Activated CD8-positive, alpha-beta memory T cell treated with anti-CD3 and anti-CD28 coated beads for 24 hours (primary cell): ENCODE data around the gene ERLEC1.
"Not testable (repeated sequence)": the region's sequence is repeated elsewhere in the genome, so short reads cannot be mapped to it uniquely, and the experiment has no call there.

Source experiments
- DNase-seq: peaks from one replicate; pipeline ENCODE4 v3.0.0-alpha.2; 2020

The ERLEC1 gene

DNA sequence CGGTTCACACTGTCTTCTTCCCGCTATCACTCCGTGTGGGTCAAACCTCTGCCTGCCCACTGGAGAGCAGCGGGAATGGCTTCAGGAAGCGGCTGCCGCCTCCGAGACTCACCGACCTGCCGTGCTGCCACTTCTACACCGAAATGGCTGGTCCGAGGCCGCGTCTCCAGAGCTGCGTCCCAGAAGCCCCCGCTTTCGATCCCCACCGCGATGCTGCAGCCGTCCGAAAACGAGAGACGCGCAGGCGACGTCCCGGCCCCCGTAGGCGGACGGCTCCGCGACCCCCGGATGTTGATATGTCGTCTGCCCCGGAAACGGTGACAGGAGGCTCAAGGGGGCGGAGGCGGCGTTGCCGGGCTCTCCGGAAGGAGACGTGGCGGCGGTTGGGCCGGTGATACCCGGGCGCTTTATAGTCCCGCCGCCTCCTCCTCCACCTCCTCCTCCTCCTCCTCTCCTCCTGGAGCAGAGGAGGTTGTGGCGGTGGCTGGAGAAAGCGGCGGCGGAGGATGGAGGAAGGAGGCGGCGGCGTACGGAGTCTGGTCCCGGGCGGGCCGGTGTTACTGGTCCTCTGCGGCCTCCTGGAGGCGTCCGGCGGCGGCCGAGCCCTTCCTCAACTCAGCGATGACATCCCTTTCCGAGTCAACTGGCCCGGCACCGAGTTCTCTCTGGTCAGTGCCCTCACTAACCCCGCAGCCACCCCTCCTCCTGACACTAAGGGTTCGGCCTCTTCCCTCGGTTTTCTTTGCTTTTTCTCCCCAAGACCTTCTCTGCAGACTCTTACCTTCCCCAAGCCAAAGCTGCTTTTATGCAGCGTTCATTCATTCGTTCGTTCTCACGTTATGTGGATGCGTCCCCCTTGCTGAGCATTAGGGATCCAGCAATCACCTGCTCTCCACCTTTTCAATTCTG is at the start of gene ERLEC1, which contains the start of gene ASB3:
ERLEC1 (plus strand) TSS at position 340 of the 909 bp plus-strand sequence; CDS start at position 507, 167 bp downstream.
ASB3 (minus strand) TSS at position 249 of the 909 bp plus-strand sequence. CDS start 21,381 bp downstream, outside the sequence.
- DNase-seq, result peak; percentile 93

DNA sequence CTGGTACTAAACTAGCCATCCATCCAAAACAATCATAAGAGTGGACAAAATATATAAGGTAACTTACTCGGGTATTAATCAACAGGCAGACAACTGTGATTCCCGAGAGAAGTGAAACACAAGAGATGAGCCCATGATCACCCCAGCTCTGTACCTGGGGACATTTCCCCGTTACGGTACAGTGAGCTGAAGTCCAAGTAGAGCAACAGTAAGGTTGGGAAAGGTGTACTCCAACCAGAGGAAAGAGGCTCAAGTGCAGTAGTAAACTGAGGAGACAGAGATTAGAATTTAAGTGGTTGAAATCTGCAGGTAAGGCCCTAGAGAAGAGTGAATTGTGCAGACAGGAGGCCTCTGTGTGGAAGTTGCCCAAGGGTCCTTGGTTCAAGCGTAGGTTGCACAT is 49.8 kb upstream of the ERLEC1 start:
- DNase-seq, result no peak

DNA sequence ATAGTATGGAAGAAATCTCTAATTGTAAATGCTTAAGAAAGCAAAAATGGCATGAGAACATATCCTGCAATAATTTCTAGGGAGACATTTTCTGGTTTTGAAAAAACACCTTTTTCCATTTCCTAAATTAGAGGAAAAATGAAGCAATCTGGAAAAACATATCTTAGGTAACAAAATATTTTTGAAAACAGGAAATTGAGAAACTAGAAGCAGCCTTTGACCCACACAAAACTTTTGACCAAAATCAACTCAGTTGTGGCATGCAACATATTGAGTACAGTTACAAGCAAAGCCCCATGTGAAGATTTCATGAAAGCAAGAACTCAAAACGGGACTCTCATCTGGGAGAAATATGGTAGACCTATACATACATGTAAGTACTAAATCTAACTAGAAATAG is 47.8 kb upstream of the ERLEC1 start:
- DNase-seq, result no peak

DNA sequence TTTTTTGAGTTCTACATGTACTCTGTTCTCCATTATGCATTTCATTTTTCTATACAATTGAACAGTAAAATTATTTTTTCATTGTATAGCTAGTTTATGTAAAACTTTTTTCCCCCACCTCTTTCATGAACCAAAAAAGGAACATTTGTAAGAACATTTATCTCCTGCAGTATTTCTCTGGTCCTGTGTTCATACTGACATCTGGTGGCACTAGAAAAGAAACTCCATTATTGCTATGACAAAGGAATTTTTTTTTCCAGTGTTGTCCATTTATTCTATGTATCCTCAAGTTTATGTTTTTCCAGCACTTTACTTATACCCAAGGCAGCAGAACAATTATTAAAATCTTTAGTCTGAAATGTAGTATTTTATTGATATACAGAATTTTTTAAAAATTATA is 46.7 kb upstream of the ERLEC1 start:
- DNase-seq, result no peak

GRCh38 chr2:53744395-53745065 is 42.3 kb upstream of the ERLEC1 start:
- DNase-seq, result no peak

GRCh38 chr2:53750041-53750768 is 36.6 kb upstream of the ERLEC1 start:
- DNase-seq, result no peak

- DNase-seq, result no peak
These were observed 35.1 kb upstream of the ERLEC1 start for GRCh38 chr2:53751728-53752127.

GRCh38 chr2:53752385-53752784 is 34.5 kb upstream of the ERLEC1 start:
- no peak for DNase-seq

DNA sequence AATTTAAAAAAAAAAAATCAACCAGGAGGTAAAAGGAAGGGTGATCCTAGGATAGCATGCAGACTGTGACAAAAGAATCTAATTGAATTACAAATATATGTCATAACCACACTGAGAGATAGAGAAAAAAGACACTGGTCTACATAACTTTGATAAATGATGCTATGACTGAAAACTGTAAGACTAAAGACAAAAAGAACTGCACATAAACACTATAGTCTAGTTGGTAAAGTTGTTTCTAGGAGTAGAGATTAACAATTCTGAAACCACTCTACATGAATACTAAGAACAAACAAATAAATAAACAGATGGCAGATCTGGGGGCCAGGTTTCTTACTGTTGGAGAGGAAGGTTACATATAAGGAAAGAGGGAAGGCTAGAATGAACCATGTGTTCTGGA is 33.8 kb upstream of the ERLEC1 start:
- DNase-seq, result no peak

DNA sequence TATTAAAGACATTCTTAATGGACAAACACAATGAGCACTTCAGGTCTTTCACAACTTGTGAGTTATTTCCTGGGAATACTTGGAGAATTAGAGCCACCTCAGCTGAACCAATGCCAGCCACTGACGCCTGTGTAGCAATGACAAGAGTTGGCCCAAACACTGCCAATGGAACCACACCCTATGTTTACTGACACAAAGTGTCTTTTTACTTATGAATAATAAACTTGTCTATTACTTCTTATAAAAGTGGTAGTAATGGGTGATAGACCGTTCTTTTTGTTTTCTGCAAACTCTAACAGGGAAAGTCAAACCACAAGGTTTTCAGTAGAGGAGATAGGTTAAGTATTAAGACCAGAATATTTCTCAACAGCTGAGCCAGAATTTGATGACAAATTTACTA is 31.7 kb upstream of the ERLEC1 start:
- DNase-seq, result no peak

DNA sequence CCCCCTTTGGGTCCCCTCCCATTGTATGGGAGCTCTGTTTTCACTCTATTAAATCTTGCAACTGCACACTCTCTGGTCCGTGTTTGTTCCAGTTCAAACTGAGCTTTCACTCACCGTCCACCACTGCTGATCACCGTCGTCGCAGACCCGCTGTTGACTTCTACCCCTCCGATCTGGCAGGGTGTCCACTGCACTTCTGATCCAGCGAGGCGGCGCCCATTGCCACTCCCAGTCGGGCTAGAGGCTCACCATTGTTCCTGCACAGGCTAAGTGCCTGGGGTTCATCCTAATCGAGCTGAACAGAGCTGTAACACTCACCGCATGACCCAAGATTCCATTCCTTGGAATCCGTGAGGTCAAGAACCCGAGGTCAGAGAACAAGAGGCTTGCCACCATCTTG is 30.2 kb upstream of the ERLEC1 start:
- no peak for DNase-seq

- not testable (repeated sequence) for DNase-seq
These were observed 29.6 kb upstream of the ERLEC1 start for GRCh38 chr2:53757206-53757605.

GRCh38 chr2:53765767-53766166 is 21.1 kb upstream of the ERLEC1 start:
- DNase-seq, result no peak

GRCh38 chr2:53767405-53768241 is 19.2 kb upstream of the ERLEC1 start, which contains the start of gene CHAC2:
Gene CHAC2, plus strand, starts transcription at chr2:53767804. Its CDS starts 83 bp downstream, at chr2:53767887.
- peak; percentile 94 for DNase-seq

DNA sequence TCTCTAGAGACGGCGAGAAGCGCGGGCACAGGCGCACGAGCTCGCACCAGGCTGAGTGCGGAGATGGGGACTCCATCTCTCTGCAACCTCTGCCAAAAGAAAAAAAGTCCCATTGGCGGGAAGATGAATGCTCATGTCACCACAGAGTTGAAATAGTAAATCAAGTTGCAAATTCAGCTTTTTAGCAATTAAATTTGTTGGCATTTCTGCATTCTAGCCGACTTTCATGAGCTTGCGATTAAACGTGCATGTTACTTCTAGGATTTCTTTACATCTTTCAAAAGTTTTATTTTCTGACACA is 18.7 kb upstream of the ERLEC1 start:
- no peak for DNase-seq

DNA sequence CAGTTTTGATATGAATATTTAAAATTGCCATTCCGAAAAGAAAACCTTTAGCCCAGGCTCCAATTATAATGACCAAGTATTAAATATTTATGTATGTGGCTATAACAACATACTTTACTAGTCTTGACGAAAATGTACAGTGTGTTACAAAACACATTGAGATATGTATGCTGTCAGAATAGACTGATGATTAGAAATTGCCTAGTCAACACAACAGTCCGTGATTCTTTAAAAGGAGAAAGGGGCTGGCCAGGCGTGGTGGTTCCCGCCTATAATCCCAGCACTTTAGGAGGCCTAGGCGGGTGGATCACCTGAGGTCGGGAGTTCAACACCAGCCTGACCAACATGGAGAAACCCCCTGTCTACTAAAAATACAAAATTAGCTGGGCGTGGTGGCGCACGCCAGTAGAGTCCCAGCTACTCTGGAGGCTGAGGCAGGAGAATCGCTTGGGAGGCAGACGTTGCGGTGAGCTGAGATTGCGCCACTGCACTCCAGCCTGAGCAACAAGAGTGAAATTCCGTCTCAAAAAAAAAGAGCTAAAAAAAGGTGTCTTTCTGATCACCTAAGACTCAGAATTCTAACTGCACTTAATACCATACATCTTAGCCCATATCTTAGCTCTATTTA is 17.4 kb upstream of the ERLEC1 start:
- no peak for DNase-seq

DNA sequence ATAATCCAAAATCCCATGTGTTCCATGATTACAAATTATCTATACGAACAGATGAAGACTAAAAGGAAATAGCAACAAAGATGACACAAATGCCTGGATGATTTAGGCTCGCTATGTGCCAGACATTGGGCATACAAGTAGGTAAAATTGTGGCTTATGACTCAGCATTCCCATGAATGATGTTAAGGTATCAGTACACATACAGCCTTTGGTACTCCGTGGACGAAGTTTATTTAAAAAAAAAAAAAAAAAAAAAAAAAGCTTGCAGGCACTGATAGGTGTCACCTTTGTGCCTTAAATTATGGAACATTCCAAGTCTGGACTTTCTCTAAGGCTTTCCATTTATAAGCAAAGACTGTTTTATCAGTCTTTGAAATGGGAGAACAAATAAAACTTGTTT is 16.6 kb upstream of the ERLEC1 start:
- DNase-seq, result no peak

GRCh38 chr2:53777134-53777533 is 9.7 kb upstream of the ERLEC1 start:
- no peak for DNase-seq

DNA sequence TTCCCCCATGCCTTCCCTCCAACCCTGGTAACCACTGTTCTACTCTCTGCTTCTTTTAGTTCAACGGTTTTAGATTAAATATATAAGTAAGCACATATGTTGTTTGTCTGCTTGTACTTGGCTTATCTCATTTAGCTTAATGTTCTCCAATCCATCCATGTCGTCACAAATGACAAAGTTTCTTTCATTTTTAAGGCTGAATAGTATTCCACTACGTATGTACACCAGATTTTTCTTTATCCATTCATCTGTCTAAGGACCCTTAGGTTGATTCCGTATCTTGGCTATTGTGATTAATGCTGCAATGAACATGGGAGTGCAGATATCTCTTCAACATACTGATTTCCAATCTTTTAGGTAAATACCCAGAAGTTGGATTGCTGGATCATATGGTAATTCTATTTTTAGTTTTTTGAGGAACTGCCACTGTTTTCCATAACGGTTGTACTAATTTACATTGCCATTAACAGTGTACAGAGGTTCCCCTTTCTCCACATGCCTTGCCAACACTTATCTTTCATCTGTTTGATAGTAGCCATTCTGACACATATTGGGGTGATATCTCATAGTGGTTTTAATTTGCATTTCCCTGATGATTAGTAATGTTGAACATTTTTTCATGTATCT is 8.2 kb upstream of the ERLEC1 start:
- DNase-seq, result no peak

- DNase-seq, result no peak
These were observed 6.8 kb upstream of the ERLEC1 start for GRCh38 chr2:53780056-53780455.

DNA sequence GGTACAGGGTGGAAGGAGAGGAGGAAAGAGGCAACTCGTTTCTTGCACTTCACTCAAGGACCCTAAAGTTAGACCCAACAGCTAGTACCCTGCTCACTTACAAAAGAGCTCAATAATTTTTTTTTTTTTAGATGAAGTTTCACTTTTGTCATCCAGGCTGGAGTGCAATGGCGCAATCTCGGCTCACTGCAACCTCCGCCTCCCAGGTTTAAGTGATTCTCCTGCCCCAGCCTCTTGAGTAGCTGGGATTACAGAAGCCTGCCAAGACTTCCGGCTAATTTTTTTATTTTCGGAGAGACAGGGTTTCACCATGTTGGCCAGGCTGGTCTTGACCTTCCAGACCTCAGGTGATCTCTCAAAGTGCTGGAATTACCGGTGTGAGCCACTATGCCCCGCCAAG is 4.2 kb upstream of the ERLEC1 start:
- no peak for DNase-seq

DNA sequence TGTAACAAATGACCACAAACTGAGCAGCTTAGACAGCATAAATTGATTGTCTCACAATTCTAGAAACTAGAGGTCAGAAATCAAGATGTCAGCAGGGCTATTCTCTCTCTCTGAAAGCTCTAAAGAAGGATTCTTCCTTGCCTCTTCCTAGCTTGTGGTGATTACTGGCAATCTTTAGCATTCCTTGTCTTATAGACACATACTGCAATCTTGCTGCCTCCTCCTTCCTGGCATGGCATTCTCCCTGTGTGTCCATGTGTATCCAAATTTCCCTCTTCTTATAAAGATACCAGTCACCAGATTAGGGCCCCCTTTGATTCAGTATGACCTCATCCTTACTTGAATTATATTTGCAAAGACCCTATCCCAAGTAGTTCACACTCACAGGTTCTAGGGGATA is 2.4 kb upstream of the ERLEC1 start:
- no peak for DNase-seq
